ENCODE measurements around the gene UNC45B.
"Not testable (repeated sequence)": the region's sequence is repeated elsewhere in the genome, so short reads cannot be mapped to it uniquely, and the experiment has no call there.

The UNC45B gene

GRCh38 chr17:35141681-35142466, 5.7 kb upstream of the UNC45B start, which contains the start of gene NLE1:
Gene NLE1, minus strand, starts transcription at chr17:35142303. Its CDS starts 28 bp downstream, at chr17:35142275.
- DNase-seq (ENCODE audit: low spot score), result peak; percentile 86

GRCh38 chr17:35142467-35142796, 5.2 kb upstream of the UNC45B start:
- no peak for DNase-seq (ENCODE audit: low spot score)

GRCh38 chr17:35144840-35145239, 2.8 kb upstream of the UNC45B start:
- DNase-seq (ENCODE audit: low spot score), result no peak

- DNase-seq (ENCODE audit: low spot score), result no peak
Measured at GRCh38 chr17:35146214-35146833, 1.3 kb upstream of the UNC45B start.

GRCh38 chr17:35148144-35148543, 527 bp downstream of the UNC45B start:
- no peak for DNase-seq (ENCODE audit: low spot score)

- DNase-seq (ENCODE audit: low spot score), result no peak
Measured at GRCh38 chr17:35149941-35150340, 2.3 kb downstream of the UNC45B start.

- DNase-seq (ENCODE audit: low spot score), result not testable (repeated sequence)
Measured at GRCh38 chr17:35151080-35151479, 3.5 kb downstream of the UNC45B start.

GRCh38 chr17:35152421-35153140, 5.0 kb downstream of the UNC45B start:
- DNase-seq (ENCODE audit: low spot score), result peak; percentile 21

- DNase-seq (ENCODE audit: low spot score), result no peak
Measured at GRCh38 chr17:35154196-35155165, 6.9 kb downstream of the UNC45B start.

- DNase-seq (ENCODE audit: low spot score), result no peak
Measured at GRCh38 chr17:35155246-35155645, 7.6 kb downstream of the UNC45B start.

- DNase-seq (ENCODE audit: low spot score), result no peak
Measured at GRCh38 chr17:35159940-35160339, 12.3 kb downstream of the UNC45B start.

GRCh38 chr17:35160354-35161201, 13.0 kb downstream of the UNC45B start:
- DNase-seq (ENCODE audit: low spot score), result no peak

- DNase-seq (ENCODE audit: low spot score), result no peak
Measured at GRCh38 chr17:35161281-35161761, 13.7 kb downstream of the UNC45B start.

- no peak for DNase-seq (ENCODE audit: low spot score)
Measured at GRCh38 chr17:35162755-35163154, 15.1 kb downstream of the UNC45B start.

GRCh38 chr17:35163886-35164285, 16.3 kb downstream of the UNC45B start:
- no peak for DNase-seq (ENCODE audit: low spot score)

GRCh38 chr17:35164716-35165115, 17.1 kb downstream of the UNC45B start:
- DNase-seq (ENCODE audit: low spot score), result no peak

GRCh38 chr17:35166526-35166925, 18.9 kb downstream of the UNC45B start:
- DNase-seq (ENCODE audit: low spot score), result no peak

- DNase-seq (ENCODE audit: low spot score), result peak; percentile 68
Measured at GRCh38 chr17:35167046-35167445, 19.4 kb downstream of the UNC45B start.

- no peak for DNase-seq (ENCODE audit: low spot score)
Measured at GRCh38 chr17:35167666-35168065, 20.0 kb downstream of the UNC45B start.

- DNase-seq (ENCODE audit: low spot score), result no peak
Measured at GRCh38 chr17:35169835-35170363, 22.3 kb downstream of the UNC45B start.

Data from Ammon's horn (tissue), 1 donor.